Gastroesophageal sphincter (tissue), 3 donors: ENCODE results near the gene CYTH2.

Source experiments
- EP300 ChIP-seq: sonication (generic); formaldehyde crosslinking; IDR thresholded peaks from one replicate; pipeline ENCODE4 v1.6.1; 2017; ENCODE audit warnings: antibody characterized with exemption, mild to moderate bottlenecking
- POLR2A ChIP-seq, 2 donors: fragments of 450-650 bp; IDR thresholded peaks; one replicate each; pipeline ENCODE4 v1.6.1; 2017; ENCODE audit warnings: antibody characterized with exemption in 2 of 2, mild to moderate bottlenecking in 2 of 2, moderate library complexity in 1 of 2
- POLR2AphosphoS5 ChIP-seq: sonication (generic); formaldehyde crosslinking; IDR thresholded peaks from one replicate; pipeline ENCODE4 v1.6.1; 2017; ENCODE audit warnings: antibody characterized with exemption
- TF ChIP-seq, protein P1 (sequence below), 4 experiments: fragments of 200-600 bp in 2 of 4; fragments of 450-650 bp in 2 of 4; sonication (generic) in 1 of 4; IDR thresholded peaks; one replicate each; pipeline ENCODE4 v1.5.1; 2017 to 2019; ENCODE audit warnings: antibody characterized with exemption in 4 of 4, mild to moderate bottlenecking in 2 of 4, moderate library complexity in 2 of 4

DNA sequence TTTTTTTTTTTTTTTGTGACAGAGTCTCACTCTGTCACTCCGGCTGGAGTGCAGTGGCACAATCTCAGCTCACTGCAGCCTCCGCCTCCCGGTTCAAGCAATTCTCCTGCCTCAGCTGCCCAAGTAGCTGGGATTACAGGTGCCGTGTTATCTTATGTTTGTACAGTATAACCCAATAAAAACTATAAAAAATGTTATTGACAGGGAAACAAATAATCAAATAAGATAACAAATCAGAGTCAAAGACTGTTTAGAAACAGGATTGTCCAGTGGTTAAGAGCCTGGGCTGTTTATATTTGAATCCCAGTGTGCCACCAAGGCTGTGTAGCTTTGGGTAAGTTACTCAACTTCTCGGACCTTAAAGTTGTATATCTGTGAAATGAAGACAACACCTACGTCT lies 61.6 kb downstream of the CYTH2 start:
- TF ChIP-seq, protein P1, sequence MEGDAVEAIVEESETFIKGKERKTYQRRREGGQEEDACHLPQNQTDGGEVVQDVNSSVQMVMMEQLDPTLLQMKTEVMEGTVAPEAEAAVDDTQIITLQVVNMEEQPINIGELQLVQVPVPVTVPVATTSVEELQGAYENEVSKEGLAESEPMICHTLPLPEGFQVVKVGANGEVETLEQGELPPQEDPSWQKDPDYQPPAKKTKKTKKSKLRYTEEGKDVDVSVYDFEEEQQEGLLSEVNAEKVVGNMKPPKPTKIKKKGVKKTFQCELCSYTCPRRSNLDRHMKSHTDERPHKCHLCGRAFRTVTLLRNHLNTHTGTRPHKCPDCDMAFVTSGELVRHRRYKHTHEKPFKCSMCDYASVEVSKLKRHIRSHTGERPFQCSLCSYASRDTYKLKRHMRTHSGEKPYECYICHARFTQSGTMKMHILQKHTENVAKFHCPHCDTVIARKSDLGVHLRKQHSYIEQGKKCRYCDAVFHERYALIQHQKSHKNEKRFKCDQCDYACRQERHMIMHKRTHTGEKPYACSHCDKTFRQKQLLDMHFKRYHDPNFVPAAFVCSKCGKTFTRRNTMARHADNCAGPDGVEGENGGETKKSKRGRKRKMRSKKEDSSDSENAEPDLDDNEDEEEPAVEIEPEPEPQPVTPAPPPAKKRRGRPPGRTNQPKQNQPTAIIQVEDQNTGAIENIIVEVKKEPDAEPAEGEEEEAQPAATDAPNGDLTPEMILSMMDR (IDR thresholded peaks at IDR 0.05): no peak
- no peak for TF ChIP-seq POLR2A (IDR thresholded peaks at IDR 0.05)
- no peak for TF ChIP-seq POLR2AphosphoS5
- TF ChIP-seq EP300: no peak
